DND-41 (cell line): Measurements from ENCODE around the gene CTSW.

Source experiments
- ATAC-seq: fragments of 200-7000 bp; cut with Tn5 transposase; 3 replicates; pipeline ENCODE4 v1.9.1; 2021; ENCODE audit warnings: low read depth; ENCODE audit not compliant: insufficient read depth
- DNase-seq: peaks from one replicate; pipeline ENCODE4 v3.0.0-alpha.2; 2020
- H2AFZ ChIP-seq: 2 replicates; pipeline ENCODE4 v1.6.0; 2012; ENCODE audit warnings: low read depth, low read length
- H3K27ac ChIP-seq: 2 replicates; pipeline ENCODE4 v1.5.1; 2012; ENCODE audit warnings: low read length, inconsistent platforms
- H3K27me3 ChIP-seq: fragments of 200-600 bp; sonication (generic); 2 replicates; pipeline ENCODE4 v1.6.0; 2012; ENCODE audit warnings: low read length, mild to moderate bottlenecking, inconsistent platforms; ENCODE audit not compliant: insufficient read depth, poor library complexity
- H3K36me3 ChIP-seq: 2 replicates; pipeline ENCODE4 v1.5.1; 2012; ENCODE audit warnings: low read length, inconsistent platforms; ENCODE audit not compliant: insufficient read depth
- H3K4me1 ChIP-seq: 2 replicates; pipeline ENCODE4 v1.5.1; 2012; ENCODE audit warnings: mild to moderate bottlenecking, low read length; ENCODE audit not compliant: insufficient read depth
- H3K4me2 ChIP-seq: 2 replicates; pipeline ENCODE4 v1.6.0; 2012; ENCODE audit warnings: mild to moderate bottlenecking, moderate library complexity, low read length, inconsistent platforms; ENCODE audit not compliant: insufficient read depth
- H3K4me3 ChIP-seq, 2 experiments: fragments of 200-600 bp in 1 of 2; shearing (Covaris generic) in 1 of 2; 2 replicates each; pipeline ENCODE4 v1.5.1; 2012 to 2016; ENCODE audit warnings: inconsistent platforms in 2 of 2, low read length in 2 of 2, mild to moderate bottlenecking in 2 of 2, low read depth in 1 of 2, moderate library complexity in 1 of 2
- H3K79me2 ChIP-seq: 2 replicates; pipeline ENCODE4 v1.6.0; 2012; ENCODE audit warnings: low read length, inconsistent platforms; ENCODE audit not compliant: insufficient read depth
- H3K9ac ChIP-seq: 2 replicates; pipeline ENCODE4 v1.6.0; 2012; ENCODE audit warnings: low read depth, mild to moderate bottlenecking, inconsistent platforms, low read length, moderate library complexity
- H3K9me3 ChIP-seq: 2 replicates; pipeline ENCODE4 v1.5.1; 2012; ENCODE audit warnings: low read length, moderate library complexity, mild to moderate bottlenecking, inconsistent platforms; ENCODE audit not compliant: insufficient read depth, severe bottlenecking
- H4K20me1 ChIP-seq: 2 replicates; pipeline ENCODE4 v1.6.0; 2012; ENCODE audit warnings: low read length; ENCODE audit not compliant: insufficient read depth
- CTCF ChIP-seq: IDR thresholded peaks from 2 replicates; pipeline ENCODE4 v1.5.1; 2012; ENCODE audit warnings: borderline replicate concordance, low read length, moderate library complexity, mild to moderate bottlenecking; ENCODE audit not compliant: poor library complexity, severe bottlenecking; ENCODE audit errors: extremely low read depth
- EZH2 ChIP-seq: IDR thresholded peaks from 3 replicates; pipeline ENCODE4 v1.6.1; 2012; ENCODE audit warnings: borderline replicate concordance, low read depth, mild to moderate bottlenecking, moderate library complexity, low read length, inconsistent platforms; ENCODE audit not compliant: severe bottlenecking

CTSW gene

GRCh38 chr11:65887723-65888162 is 8.1 kb downstream of the CTSW start:
- Histone ChIP-seq H3K4me3 (peak overlapping the region; percentile 42 to 71), H3K9me3 (no peaks in the 10 kb centered on the region), H3K36me3 (peaks cover 49% of the 10 kb centered on the region), H3K27ac (peak overlapping the region; percentile 83), H3K9ac (peak overlapping the region; percentile 75), H3K27me3 (no peaks in the 10 kb centered on the region), H3K4me2 (peak overlapping the region; percentile 96), H3K4me1 (peaks cover 77% of the 10 kb centered on the region), H3K79me2 (peaks cover 34% of the 10 kb centered on the region), H4K20me1 (peaks cover 30% of the 10 kb centered on the region), H2AFZ (peak overlapping the region; percentile 95)
- ATAC-seq (no peak), DNase-seq (peak; percentile 32)
- TF ChIP-seq CTCF (no peak), EZH2 (no peak)

- H3K27ac ChIP-seq: peak within 1 kb of the TSS; percentile 85
- peaks cover 34% of the 10 kb centered on the region for H3K79me2 ChIP-seq
- H3K9ac ChIP-seq: peak within 1 kb of the TSS; percentile 75
- peaks cover 32% of the 10 kb centered on the region for H4K20me1 ChIP-seq
- peak; percentile 86 for TF ChIP-seq CTCF
- TF ChIP-seq EZH2: no peak
- peak within 1 kb of the TSS; percentile 95 for H2AFZ ChIP-seq
- no peaks in the 10 kb centered on the region for H3K27me3 ChIP-seq
- H3K4me3 ChIP-seq: peak within 1 kb of the TSS; percentile 42 to 71
- peak; percentile 74 for ATAC-seq
- H3K36me3 ChIP-seq: peaks cover 44% of the 10 kb centered on the region
- H3K4me1 ChIP-seq: peaks cover 81% of the 10 kb centered on the region
- DNase-seq: peak; percentile 98
- H3K9me3 ChIP-seq: no peaks in the 10 kb centered on the region
- H3K4me2 ChIP-seq: peak within 1 kb of the TSS; percentile 96
Observed at GRCh38 chr11:65888163-65888814, 8.7 kb downstream of the CTSW start, which contains the start of gene FIBP. Gene FIBP, minus strand, starts transcription at chr11:65888471. Its CDS starts 53 bp downstream, at chr11:65888418.

- H3K9ac ChIP-seq: peak within 1 kb of the TSS; percentile 75
- ATAC-seq: peak; percentile 74
- peak; percentile 98 for DNase-seq
- peaks cover 22% of the 10 kb centered on the region; the same call in 1 of the 2 replicates for H4K20me1 ChIP-seq
- H3K4me3 ChIP-seq: peak within 1 kb of the TSS; percentile 51 to 71
- H3K9me3 ChIP-seq: no peaks in the 10 kb centered on the region
- no peaks in the 10 kb centered on the region for H3K27me3 ChIP-seq
- peak within 1 kb of the TSS; percentile 88 for H2AFZ ChIP-seq
- peaks cover 21% of the 10 kb centered on the region for H3K36me3 ChIP-seq
- TF ChIP-seq CTCF (no peak), EZH2 (no peak)
- peaks cover 66% of the 10 kb centered on the region for H3K4me1 ChIP-seq
- peak within 1 kb of the TSS; percentile 81 for H3K27ac ChIP-seq
- peaks cover 31% of the 10 kb centered on the region for H3K79me2 ChIP-seq
- peak within 1 kb of the TSS; percentile 96 for H3K4me2 ChIP-seq
Observed at GRCh38 chr11:65890324-65891218, 10.9 kb downstream of the CTSW start, which contains the start of gene CCDC85B. Gene CCDC85B, plus strand, starts transcription at chr11:65890673. Its CDS starts 111 bp downstream, at chr11:65890784.
